ENCODE measurements around the gene EVC.
A peak's percentile ranks its signal among the peaks of the same experiment; 100 is the strongest.

Gene EVC

GRCh38 chr4:5710961-5711478 lies at the start of gene EVC:
EVC (plus strand) TSS chr4:5711201; CDS start chr4:5711381, 180 bp downstream.
- ChIA-PET POLR2A (no interaction called here), CTCF (no interaction called here)
- DNase-seq (ENCODE audit: extremely low spot score), result peak; percentile 82
- TF ChIP-seq L3MBTL2 (conservative IDR thresholded peaks at IDR 0.05) (0 out of 2 replicates have a peak, but pooled peaks have one; percentile 4), FOXM1 (IDR thresholded peaks at IDR 0.05; ENCODE audit: borderline replicate concordance) (no peak), FOXK2 (IDR thresholded peaks at IDR 0.05) (no peak)

GRCh38 chr4:5661237-5661636 lies 49.8 kb upstream of the EVC start:
- DNase-seq (ENCODE audit: extremely low spot score), result no peak
- TF ChIP-seq SP1 (IDR thresholded peaks at IDR 0.05), result no peak
- TF ChIP-seq ZNF384 (IDR thresholded peaks at IDR 0.05), result no peak
- TF ChIP-seq TARDBP (IDR thresholded peaks at IDR 0.05), result no peak
- POLR2A ChIA-PET, result no interaction called here
- CTCF ChIA-PET, result no interaction called here

- CTCF ChIA-PET, result no interaction called here
- POLR2A ChIA-PET, result no interaction called here
- DNase-seq (ENCODE audit: extremely low spot score), result no peak
- TF ChIP-seq ELF4 (IDR thresholded peaks at IDR 0.05), result no peak
- TF ChIP-seq NFRKB (IDR thresholded peaks at IDR 0.05), result no peak
- TF ChIP-seq BHLHE40 (IDR thresholded peaks at IDR 0.05; ENCODE audit: borderline replicate concordance), result no peak
- TF ChIP-seq SP1 (IDR thresholded peaks at IDR 0.05), result no peak
- no peak for TF ChIP-seq FOXA1 (IDR thresholded peaks at IDR 0.05)
- no peak for TF ChIP-seq ZNF384 (IDR thresholded peaks at IDR 0.05)
- TF ChIP-seq L3MBTL2 (conservative IDR thresholded peaks at IDR 0.05), result no peak
- TF ChIP-seq LEF1 (IDR thresholded peaks at IDR 0.05; ENCODE audit: borderline replicate concordance), result no peak
- TF ChIP-seq ARNT (IDR thresholded peaks at IDR 0.05), result no peak
- no peak for TF ChIP-seq PKNOX1 (IDR thresholded peaks at IDR 0.05)
- no peak for TF ChIP-seq FOXM1 (IDR thresholded peaks at IDR 0.05; ENCODE audit: borderline replicate concordance)
- no peak for TF ChIP-seq HDGF (IDR thresholded peaks at IDR 0.05; ENCODE audit: borderline replicate concordance)
- TF ChIP-seq CTBP1 (IDR thresholded peaks at IDR 0.05; ENCODE audit: borderline replicate concordance), result no peak
Measured at GRCh38 chr4:5662555-5662954, 48.4 kb upstream of the EVC start.

GRCh38 chr4:5664778-5665177 lies 46.2 kb upstream of the EVC start:
- no peak for TF ChIP-seq ARNT (IDR thresholded peaks at IDR 0.05)
- no peak for TF ChIP-seq CTBP1 (IDR thresholded peaks at IDR 0.05; ENCODE audit: borderline replicate concordance)
- no peak for TF ChIP-seq FOXA1 (IDR thresholded peaks at IDR 0.05)
- TF ChIP-seq SUZ12 (IDR thresholded peaks at IDR 0.05), result no peak
- no peak for TF ChIP-seq L3MBTL2 (conservative IDR thresholded peaks at IDR 0.05)
- no peak for TF ChIP-seq NFRKB (IDR thresholded peaks at IDR 0.05)
- TF ChIP-seq LEF1 (IDR thresholded peaks at IDR 0.05; ENCODE audit: borderline replicate concordance), result no peak
- no peak for TF ChIP-seq PKNOX1 (IDR thresholded peaks at IDR 0.05)
- TF ChIP-seq FOXK2 (IDR thresholded peaks at IDR 0.05), result no peak
- TF ChIP-seq TARDBP (IDR thresholded peaks at IDR 0.05), result no peak
- no peak for TF ChIP-seq FOXM1 (IDR thresholded peaks at IDR 0.05; ENCODE audit: borderline replicate concordance)
- TF ChIP-seq BHLHE40 (IDR thresholded peaks at IDR 0.05; ENCODE audit: borderline replicate concordance), result no peak
- no peak for TF ChIP-seq HDGF (IDR thresholded peaks at IDR 0.05; ENCODE audit: borderline replicate concordance)
- TF ChIP-seq ELF4 (IDR thresholded peaks at IDR 0.05), result no peak
- no peak for TF ChIP-seq ZNF384 (IDR thresholded peaks at IDR 0.05)
- no peak for TF ChIP-seq SP1 (IDR thresholded peaks at IDR 0.05)
- ChIA-PET CTCF (no interaction called here), POLR2A (no interaction called here)
- DNase-seq (ENCODE audit: extremely low spot score), result no peak

- ChIA-PET CTCF (no interaction called here), POLR2A (no interaction called here)
- TF ChIP-seq SUZ12 (IDR thresholded peaks at IDR 0.05), result no peak
- TF ChIP-seq SP1 (IDR thresholded peaks at IDR 0.05), result no peak
- no peak for TF ChIP-seq ARNT (IDR thresholded peaks at IDR 0.05)
- TF ChIP-seq FOXK2 (IDR thresholded peaks at IDR 0.05), result no peak
- no peak for TF ChIP-seq NFRKB (IDR thresholded peaks at IDR 0.05)
- no peak for TF ChIP-seq FOXA1 (IDR thresholded peaks at IDR 0.05)
- no peak for TF ChIP-seq L3MBTL2 (conservative IDR thresholded peaks at IDR 0.05)
- TF ChIP-seq TARDBP (IDR thresholded peaks at IDR 0.05), result no peak
- TF ChIP-seq HDGF (IDR thresholded peaks at IDR 0.05; ENCODE audit: borderline replicate concordance), result no peak
- no peak for TF ChIP-seq LEF1 (IDR thresholded peaks at IDR 0.05; ENCODE audit: borderline replicate concordance)
- no peak for TF ChIP-seq ELF4 (IDR thresholded peaks at IDR 0.05)
- no peak for DNase-seq (ENCODE audit: extremely low spot score)
Measured at GRCh38 chr4:5666741-5667140, 44.3 kb upstream of the EVC start.

- no peak for TF ChIP-seq CTBP1 (IDR thresholded peaks at IDR 0.05; ENCODE audit: borderline replicate concordance)
- no peak for TF ChIP-seq TARDBP (IDR thresholded peaks at IDR 0.05)
- no peak for TF ChIP-seq FOXA1 (IDR thresholded peaks at IDR 0.05)
- no peak for TF ChIP-seq BHLHE40 (IDR thresholded peaks at IDR 0.05; ENCODE audit: borderline replicate concordance)
- POLR2A ChIA-PET, result no interaction called here
- CTCF ChIA-PET, result no interaction called here
- DNase-seq (ENCODE audit: extremely low spot score), result no peak
Measured at GRCh38 chr4:5676763-5677162, 34.2 kb upstream of the EVC start.

- no peak for TF ChIP-seq ELF4 (IDR thresholded peaks at IDR 0.05)
- TF ChIP-seq L3MBTL2 (conservative IDR thresholded peaks at IDR 0.05), result no peak
- no peak for TF ChIP-seq CTBP1 (IDR thresholded peaks at IDR 0.05; ENCODE audit: borderline replicate concordance)
- TF ChIP-seq FOXA1 (IDR thresholded peaks at IDR 0.05), result no peak
- TF ChIP-seq FOXM1 (IDR thresholded peaks at IDR 0.05; ENCODE audit: borderline replicate concordance), result no peak
- TF ChIP-seq FOXK2 (IDR thresholded peaks at IDR 0.05), result no peak
- TF ChIP-seq PKNOX1 (IDR thresholded peaks at IDR 0.05), result no peak
- TF ChIP-seq SUZ12 (IDR thresholded peaks at IDR 0.05), result no peak
- TF ChIP-seq BHLHE40 (IDR thresholded peaks at IDR 0.05; ENCODE audit: borderline replicate concordance), result no peak
- TF ChIP-seq ARNT (IDR thresholded peaks at IDR 0.05), result no peak
- TF ChIP-seq NFRKB (IDR thresholded peaks at IDR 0.05), result no peak
- no peak for TF ChIP-seq SP1 (IDR thresholded peaks at IDR 0.05)
- TF ChIP-seq ZNF384 (IDR thresholded peaks at IDR 0.05), result no peak
- no peak for TF ChIP-seq HDGF (IDR thresholded peaks at IDR 0.05; ENCODE audit: borderline replicate concordance)
- TF ChIP-seq TARDBP (IDR thresholded peaks at IDR 0.05), result no peak
- no peak for TF ChIP-seq LEF1 (IDR thresholded peaks at IDR 0.05; ENCODE audit: borderline replicate concordance)
- ChIA-PET POLR2A (no interaction called here), CTCF (interaction anchor here (0.6 kb wide), 1 partner anchor 20 kb away, joined by 7 read pairs; no protein-coding TSS in a partner anchor)
- DNase-seq (ENCODE audit: extremely low spot score), result no peak
Measured at GRCh38 chr4:5678977-5679376, 32.0 kb upstream of the EVC start.
